ENCODE results near the gene CHEK2. TPM values are rescaled to one million over a fixed set of nuclear protein-coding genes. Genes with fewer than 3 reads are reported as not detected.
A peak's percentile ranks its signal among the peaks of the same experiment; 100 is the strongest.

Gene CHEK2
- total and polyA plus RNA-seq, 10 of the 15 experiments (the other 5 are each of a cell fraction or from before 2014, with no cell fraction given), result 15.7 to 59.7 (median 22.7) TPM

- no peak for TF ChIP-seq REST (IDR thresholded peaks at IDR 0.05; ENCODE audit: low read depth, low read length)
- TF ChIP-seq ZNF622 (IDR thresholded peaks at IDR 0.05), result no peak
- no peak; the same call in 1 of the 2 replicates for TF ChIP-seq ZBTB40 (IDR thresholded peaks at IDR 0.05; ENCODE audit: borderline replicate concordance)
- peak; percentile 80 for TF ChIP-seq MTA2 (IDR thresholded peaks at IDR 0.05; ENCODE audit: low read depth)
- TF ChIP-seq BRCA1 (IDR thresholded peaks at IDR 0.05; ENCODE audit: low read depth, low read length), result no peak
- no peak for TF ChIP-seq TARDBP (IDR thresholded peaks at IDR 0.05; ENCODE audit: borderline replicate concordance)
- TF ChIP-seq USF2 (IDR thresholded peaks at IDR 0.05; ENCODE audit: borderline replicate concordance, low read depth, low read length), result no peak
- no peak for TF ChIP-seq BMI1 (IDR thresholded peaks at IDR 0.05; ENCODE audit: borderline replicate concordance)
- TF ChIP-seq SUZ12 (IDR thresholded peaks at IDR 0.05; ENCODE audit: unreplicated experiment), result no peak
- no peak for TF ChIP-seq SUPT20H (IDR thresholded peaks at IDR 0.05; ENCODE audit: borderline replicate concordance, control insufficient read depth, low read depth, low read length)
- TF ChIP-seq MYC (IDR thresholded peaks at IDR 0.05; ENCODE audit: insufficient read depth, insufficient read length, insufficient replicate concordance, low read length, severe bottlenecking), result no peak
- TF ChIP-seq SREBF1 (IDR thresholded peaks at IDR 0.05; ENCODE audit: low read length), result no peak
- no peak for TF ChIP-seq FOS (IDR thresholded peaks at IDR 0.05; ENCODE audit: borderline replicate concordance, extremely low read depth, insufficient read length)
- no peak for TF ChIP-seq ATF3 (IDR thresholded peaks at IDR 0.05; ENCODE audit: borderline replicate concordance, extremely low read depth, low read depth, low read length)
- no peak for TF ChIP-seq ZNF384 (IDR thresholded peaks at IDR 0.05; ENCODE audit: borderline replicate concordance, low read depth, low read length)
- no peak for TF ChIP-seq SMC3 (IDR thresholded peaks at IDR 0.05; ENCODE audit: borderline replicate concordance, low read length)
- TF ChIP-seq RELB (IDR thresholded peaks at IDR 0.05; ENCODE audit: low read depth), result peak; percentile 62
Measured at GRCh38 chr22:28773461-28773867, 31.8 kb upstream of the CHEK2 start (continued).

All from GM12878 (cell line).